Ovary (tissue), 9 donors: Measurements from ENCODE around the gene ITSN1. TPM values are rescaled to one million over a fixed set of nuclear protein-coding genes. Genes with fewer than 3 reads are reported as not detected.

Experiments
- DNase-seq, 5 donors: peaks; one replicate each; pipeline ENCODE4 v3.0.0-alpha.2; 2019 to 2020
- H3K27ac ChIP-seq, 2 donors: fragments of 200-600 bp; one replicate each; pipeline versions ENCODE4 v1.5.1 to v1.8.0; 2019 to 2022
- H3K27me3 ChIP-seq: fragments of 200-600 bp; one replicate; pipeline ENCODE4 v1.8.0; 2022
- H3K36me3 ChIP-seq: fragments of 200-600 bp; sonication (generic); one replicate; pipeline ENCODE4 v1.5.1; 2019
- H3K4me1 ChIP-seq: one replicate; pipeline ENCODE4 v1.8.1; 2013; ENCODE audit warnings: mild to moderate bottlenecking, moderate library complexity; ENCODE audit not compliant: insufficient read depth
- H3K4me3 ChIP-seq: fragments of 200-600 bp; sonication (generic); one replicate; pipeline ENCODE4 v1.5.1; 2017
- H3K9me3 ChIP-seq, 2 donors: fragments of 200-600 bp in 1 of 2; sonication (generic) in 1 of 2; one replicate each; pipeline versions ENCODE4 v1.5.1 to v1.8.1; 2013 to 2019; ENCODE audit warnings: mild to moderate bottlenecking in 1 of 2, moderate library complexity in 1 of 2
- CTCF ChIP-seq, 3 donors: fragments of 450-650 bp in 2 of 3; fragments of 200-600 bp in 1 of 3; IDR thresholded peaks; one replicate each; pipeline versions ENCODE4 v1.5.1 to v1.8.0; 2016 to 2022; ENCODE audit warnings: antibody characterized with exemption in 3 of 3, mild to moderate bottlenecking in 1 of 3
- EP300 ChIP-seq: sonication (generic); formaldehyde crosslinking; IDR thresholded peaks from one replicate; pipeline ENCODE4 v1.6.1; 2017; ENCODE audit warnings: antibody characterized with exemption
- POLR2A ChIP-seq: fragments of 450-650 bp; IDR thresholded peaks from one replicate; pipeline ENCODE4 v1.6.1; 2017; ENCODE audit warnings: antibody characterized with exemption, mild to moderate bottlenecking, moderate library complexity
- WGBS, 3 donors: extraction: QIAGEN DNeasy Blood & Tissue Kit in 1 of 3; methylation state at CpG; one replicate each; pipeline versions ENCODE4 v1.1.5 to v1.1.7; 2013 to 2017; 5-methylcytosine and 5-hydroxymethylcytosine counted together
- intact Hi-C, 4 donors: fragments of 100-400 bp; cut with DNase I; formaldehyde crosslinking; loops; one replicate each; pipeline versions ENCODE4 v1.11.0 to v1.15.1; 2022 to 2023
- polyA plus RNA-seq, 2 donors: library from polyadenylated mRNA; stranded (reverse); fragments of 200-250 nt in 1 of 2; fragments of 350-450 nt in 1 of 2; fragmentation: Illumina TruSeq in 1 of 2; extraction: RNeasy Lipid Tissue Mini Kit (QIAGEN cat#74804) in 1 of 2; gene quantifications; one replicate each; pipeline ENCODE4 v1.2.3, GENCODE V29; 2013 to 2014
- total RNA-seq, 7 donors: library from RNA; depleted of rRNA in 2 of 7; stranded (reverse); fragments of >200 nt in 2 of 7; fragmentation: NEBNext Ultra II Directional in 3 of 7; extraction: Animal tissue kit (Norgen Biotek cat#: 25700) in 3 of 7; gene quantifications; one replicate each; pipeline versions ENCODE4 v1.1.0 to v1.2.4, GENCODE V29; 2016 to 2023
- donor health status: DM: no; HTN: no; CAD: no; lungs with moderate emphysema.
- donor health status: DM: no; HTN: no; CAD: no.
- donor health status: Bipolar disorder and iron deficiency.
- donor health status: DM: yes; HTN: yes; CAD: no.
- donor health status: DM: no; HTN: no; CAD: no.
- donor health status: DM: yes; HTN: yes; CAD: no.

ITSN1 gene
- total and polyA plus RNA-seq, 9 donors, result 22.6 to 61.3 (median 36.4) TPM

GRCh38 chr21:33844104-33844889 is 202.0 kb downstream of the ITSN1 start:
- H3K36me3 ChIP-seq, result no peaks in the 10 kb centered on the region
- H3K4me1 ChIP-seq, result peaks cover 12% of the 10 kb centered on the region
- intact Hi-C loops, result no loop called here
- H3K27ac ChIP-seq, result no peak overlapping the region
- WGBS, 3 donors, result 19 to 24% (median 23%) methylated on average over 20 of the region's 20 CpGs
- H3K4me3 ChIP-seq, result no peak overlapping the region
- TF ChIP-seq EP300 (no peak), POLR2A (no peak), CTCF (IDR thresholded peaks at IDR 0.05) (no peak)
- DNase-seq, result no peak
- no peaks in the 10 kb centered on the region for H3K27me3 ChIP-seq
- H3K9me3 ChIP-seq, result no peaks in the 10 kb centered on the region

GRCh38 chr21:33844890-33845205 is 202.5 kb downstream of the ITSN1 start:
- intact Hi-C loops, result no loop called here
- DNase-seq, result no peak
- H3K9me3 ChIP-seq, result no peaks in the 10 kb centered on the region
- peaks cover 12% of the 10 kb centered on the region for H3K4me1 ChIP-seq
- H3K4me3 ChIP-seq, result no peak overlapping the region
- TF ChIP-seq CTCF (IDR thresholded peaks at IDR 0.05) (no peak), POLR2A (no peak), EP300 (no peak)
- H3K36me3 ChIP-seq, result no peaks in the 10 kb centered on the region
- WGBS, 3 donors, result 92 to 96% (median 92%) methylated on average over 6 of the region's 6 CpGs
- no peaks in the 10 kb centered on the region for H3K27me3 ChIP-seq
- H3K27ac ChIP-seq, result no peak overlapping the region

- Histone ChIP-seq H3K27ac (no peak overlapping the region), H3K9me3 (no peaks in the 10 kb centered on the region)
- intact Hi-C loops, result no loop called here
Observed at GRCh38 chr21:33846141-33846540, 203.8 kb downstream of the ITSN1 start.

GRCh38 chr21:33847588-33848248 is 205.4 kb downstream of the ITSN1 start:
- no peaks in the 10 kb centered on the region for H3K36me3 ChIP-seq
- DNase-seq, result no peak
- 85 to 91% (median 90%) methylated on average over 19 of the region's 19 CpGs for WGBS, 3 donors

More at GRCh38 chr21:33846141-33846540, 203.8 kb downstream of the ITSN1 start:
- H3K36me3 ChIP-seq, result no peaks in the 10 kb centered on the region
- no peak overlapping the region for H3K4me3 ChIP-seq
- TF ChIP-seq POLR2A, result no peak
- TF ChIP-seq CTCF (IDR thresholded peaks at IDR 0.05), result no peak
- no peak for TF ChIP-seq EP300
- peaks cover 12% of the 10 kb centered on the region for H3K4me1 ChIP-seq
- H3K27me3 ChIP-seq, result no peaks in the 10 kb centered on the region
- DNase-seq, result no peak
- 81 to 99% (median 98%) methylated on average over 3 of the region's 3 CpGs for WGBS, 3 donors

More at GRCh38 chr21:33847588-33848248, 205.4 kb downstream of the ITSN1 start:
- Histone ChIP-seq H3K27ac (no peak overlapping the region), H3K9me3 (no peaks in the 10 kb centered on the region), H3K4me1 (peaks cover 12% of the 10 kb centered on the region), H3K4me3 (no peak overlapping the region), H3K27me3 (no peaks in the 10 kb centered on the region)
- intact Hi-C loops, result no loop called here
- no peak for TF ChIP-seq CTCF (IDR thresholded peaks at IDR 0.05)
- TF ChIP-seq EP300, result no peak
- no peak for TF ChIP-seq POLR2A
